Calu3 (cell line): ENCODE measurements around the gene FETUB. TPM values are rescaled to one million over a fixed set of nuclear protein-coding genes. Genes with fewer than 3 reads are reported as not detected.

Source experiments
- BruUV-seq: library from RNA; stranded (reverse); fragments of 400-500 nt; replicated peaks from 2 replicates; lab custom pipeline; 2021; lab: Mats Ljungman, UMichigan
- CTCF ChIA-PET: fragments of 300-600 bp; sonication (Branson Sonifier 250); formaldehyde crosslinking; loops from one replicate; lab custom pipeline; 2022; ENCODE audit warnings: antibody characterized with exemption; lab: Charles Lee
- DNase-seq: peaks from one replicate; pipeline ENCODE4 v3.0.0; 2022
- H3K27ac Mint-ChIP-seq: one replicate; pipeline ENCODE4 v1.8.0; 2022; ENCODE audit warnings: mixed read lengths; ENCODE audit not compliant: unreplicated experiment
- H3K27me3 Mint-ChIP-seq: one replicate; pipeline ENCODE4 v1.8.0; 2022; ENCODE audit warnings: mixed read lengths; ENCODE audit not compliant: unreplicated experiment
- H3K36me3 Mint-ChIP-seq: one replicate; pipeline ENCODE4 v1.8.0; 2022; ENCODE audit warnings: mild to moderate bottlenecking, moderate library complexity, mixed read lengths; ENCODE audit not compliant: insufficient read depth, unreplicated experiment
- H3K4me1 Mint-ChIP-seq: one replicate; pipeline ENCODE4 v1.8.0; 2022; ENCODE audit warnings: mild to moderate bottlenecking, low read depth, mixed read lengths; ENCODE audit not compliant: unreplicated experiment
- H3K4me3 Mint-ChIP-seq: one replicate; pipeline ENCODE4 v1.8.0; 2022; ENCODE audit warnings: mild to moderate bottlenecking, low read depth, moderate library complexity, mixed read lengths; ENCODE audit not compliant: unreplicated experiment
- H3K9me3 Mint-ChIP-seq: one replicate; pipeline ENCODE4 v1.8.0; 2022; ENCODE audit warnings: low read depth, mixed read lengths; ENCODE audit not compliant: unreplicated experiment
- CTCF ChIP-seq: fragments of 200-600 bp; IDR thresholded peaks from one replicate; pipeline ENCODE4 v1.8.0; 2022; ENCODE audit warnings: antibody characterized with exemption; ENCODE audit not compliant: unreplicated experiment
- intact Hi-C: fragments of 100-400 bp; cut with micrococcal nuclease; formaldehyde crosslinking; loops from one replicate; pipeline ENCODE4 v1.10.0; 2022; ENCODE audit not compliant: unreplicated experiment
- total RNA-seq: library from RNA; stranded (reverse); gene quantifications from 2 replicates; pipeline ENCODE4 v1.2.3, GENCODE V29; 2022

The FETUB gene
- total RNA-seq, 1 experiment from 2014 or later, result not detected

GRCh38 chr3:186618318-186618938 lies 21.8 kb upstream of the FETUB start:
- no TSS peak for BruUV-seq
- no peak overlapping the region for H3K4me3 Mint-ChIP-seq
- CTCF ChIA-PET, result interaction anchor here (1.8 to 2.0 kb wide), 4 partner anchors 13 to 134 kb away, joined by 5 to 24 read pairs (median 9); no protein-coding TSS in a partner anchor
- no peaks in the 10 kb centered on the region for H3K9me3 Mint-ChIP-seq
- intact Hi-C loops, result loop anchor here (10.0 kb wide), 2 partner anchors 166 to 634 kb away; partner anchors contain the start of gene EIF4A2
- H3K27ac Mint-ChIP-seq, result no peak overlapping the region
- H3K36me3 Mint-ChIP-seq, result peaks cover 5% of the 10 kb centered on the region
- H3K4me1 Mint-ChIP-seq, result peaks cover 27% of the 10 kb centered on the region
- no peak for TF ChIP-seq CTCF
- DNase-seq, result no peak
- H3K27me3 Mint-ChIP-seq, result no peaks in the 10 kb centered on the region

- H3K27me3 Mint-ChIP-seq, result no peaks in the 10 kb centered on the region
- no peak overlapping the region for H3K4me3 Mint-ChIP-seq
- H3K4me1 Mint-ChIP-seq, result peaks cover 24% of the 10 kb centered on the region
- no TSS peak for BruUV-seq
- intact Hi-C loops, result loop anchor here (10.0 kb wide), 2 partner anchors 165 to 635 kb away; partner anchors contain the start of gene EIF4A2
- TF ChIP-seq CTCF, result no peak
- H3K36me3 Mint-ChIP-seq, result peaks cover 5% of the 10 kb centered on the region
- no peak for DNase-seq
- no peaks in the 10 kb centered on the region for H3K9me3 Mint-ChIP-seq
- CTCF ChIA-PET, result interaction anchor here (0.6 to 0.9 kb wide), 2 partner anchors 50 to 308 kb away, joined by 3 to 4 read pairs; partner anchors contain the start of gene DNAJB11
- no peak overlapping the region for H3K27ac Mint-ChIP-seq
These were observed 20.4 kb upstream of the FETUB start for GRCh38 chr3:186619787-186620212.

- no peaks in the 10 kb centered on the region for H3K27me3 Mint-ChIP-seq
- H3K4me1 Mint-ChIP-seq, result peaks cover 18% of the 10 kb centered on the region
- DNase-seq, result no peak
- H3K9me3 Mint-ChIP-seq, result no peaks in the 10 kb centered on the region
- H3K4me3 Mint-ChIP-seq, result no peak overlapping the region
- H3K36me3 Mint-ChIP-seq, result peaks cover 5% of the 10 kb centered on the region
- TF ChIP-seq CTCF, result no peak
- BruUV-seq, result no TSS peak
- H3K27ac Mint-ChIP-seq, result no peak overlapping the region
- CTCF ChIA-PET, result interaction anchor here (0.7 to 0.9 kb wide), 3 partner anchors 50 to 362 kb away, joined by 4 read pairs; partner anchors contain the start of gene DNAJB11
- intact Hi-C loops, result no loop called here
These were observed 19.7 kb upstream of the FETUB start for GRCh38 chr3:186620213-186621092.

GRCh38 chr3:186621894-186622650 lies 18.1 kb upstream of the FETUB start:
- DNase-seq, result no peak
- H3K36me3 Mint-ChIP-seq, result peaks cover 3% of the 10 kb centered on the region
- BruUV-seq, result no TSS peak
- H3K9me3 Mint-ChIP-seq, result no peaks in the 10 kb centered on the region
- no peak overlapping the region for H3K27ac Mint-ChIP-seq
- H3K27me3 Mint-ChIP-seq, result no peaks in the 10 kb centered on the region
- no peak overlapping the region for H3K4me3 Mint-ChIP-seq
- CTCF ChIA-PET, result interaction anchor here (0.6 to 0.7 kb wide), 2 partner anchors 123 to 362 kb away, joined by 3 to 6 read pairs; no protein-coding TSS in a partner anchor
- intact Hi-C loops, result no loop called here
- peaks cover 14% of the 10 kb centered on the region for H3K4me1 Mint-ChIP-seq
- TF ChIP-seq CTCF, result no peak
